IPS-18c (cell line): ENCODE measurements around the gene WIZ.
"Not testable (repeated sequence)": the region's sequence is repeated elsewhere in the genome, so short reads cannot be mapped to it uniquely, and the experiment has no call there.

Experiments used
- H3K4me3 ChIP-seq: 2 replicates; pipeline ENCODE4 v1.7.0; 2013; ENCODE audit warnings: low read depth, mild to moderate bottlenecking, low read length, moderate library complexity; ENCODE audit not compliant: insufficient read depth
- H3K9me3 ChIP-seq: one replicate; pipeline ENCODE4 v1.6.1; 2013; ENCODE audit warnings: mild to moderate bottlenecking, low read length, moderate library complexity; ENCODE audit not compliant: control insufficient read depth, insufficient read depth

WIZ gene

DNA sequence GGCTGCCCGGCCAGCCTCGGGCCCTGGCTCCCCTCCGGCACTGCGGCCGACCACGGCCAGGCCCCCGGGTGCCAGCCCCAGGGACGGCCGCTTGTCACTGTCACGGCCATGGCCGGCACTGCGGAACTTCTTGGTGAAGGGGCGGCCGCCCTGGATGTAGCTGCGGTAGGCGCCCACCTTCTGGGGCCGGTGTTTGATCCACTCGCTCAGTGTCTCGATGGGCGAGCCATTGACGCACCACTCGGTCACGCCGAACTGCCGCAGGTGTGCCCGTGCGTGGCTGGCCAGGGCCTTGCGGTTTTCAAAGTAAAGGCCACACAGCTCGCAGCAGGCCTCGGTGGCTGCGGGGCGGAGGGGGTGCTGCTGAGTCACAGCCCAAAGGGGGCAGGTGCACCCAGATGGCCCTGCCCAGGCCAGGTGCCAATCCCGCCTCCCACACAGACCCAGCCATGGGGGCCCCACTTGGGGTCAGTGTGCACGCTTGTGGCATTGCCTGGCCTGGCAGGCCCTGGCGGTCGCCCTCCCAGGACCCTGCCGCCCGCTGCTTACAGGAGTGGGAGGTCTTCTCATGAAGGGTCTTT, 25.0 kb downstream of the WIZ start:
- Histone ChIP-seq H3K4me3 (no peak overlapping the region), H3K9me3 (peaks cover 5% of the 10 kb centered on the region)

DNA sequence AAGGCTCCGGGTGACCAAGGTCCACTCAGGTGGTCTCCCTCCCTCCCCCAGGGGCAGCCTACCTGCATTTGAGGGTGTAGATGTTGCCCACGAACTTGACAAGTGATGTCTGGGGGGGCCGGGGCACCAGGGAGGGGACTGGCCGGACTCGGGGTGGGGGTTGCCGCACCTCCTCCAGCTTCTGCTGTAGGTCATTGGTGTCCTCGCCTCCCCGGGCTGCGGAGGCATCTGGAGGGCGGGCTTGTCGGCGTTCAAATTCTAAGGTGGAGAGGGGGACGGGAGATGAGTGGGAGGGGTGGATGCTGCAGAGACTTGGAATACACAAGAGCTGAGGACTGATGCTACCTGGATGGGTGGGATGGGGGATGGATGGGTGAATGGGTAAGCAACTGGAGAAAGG, 25.6 kb downstream of the WIZ start:
- Histone ChIP-seq H3K4me3 (no peak overlapping the region), H3K9me3 (peaks cover 5% of the 10 kb centered on the region)

DNA sequence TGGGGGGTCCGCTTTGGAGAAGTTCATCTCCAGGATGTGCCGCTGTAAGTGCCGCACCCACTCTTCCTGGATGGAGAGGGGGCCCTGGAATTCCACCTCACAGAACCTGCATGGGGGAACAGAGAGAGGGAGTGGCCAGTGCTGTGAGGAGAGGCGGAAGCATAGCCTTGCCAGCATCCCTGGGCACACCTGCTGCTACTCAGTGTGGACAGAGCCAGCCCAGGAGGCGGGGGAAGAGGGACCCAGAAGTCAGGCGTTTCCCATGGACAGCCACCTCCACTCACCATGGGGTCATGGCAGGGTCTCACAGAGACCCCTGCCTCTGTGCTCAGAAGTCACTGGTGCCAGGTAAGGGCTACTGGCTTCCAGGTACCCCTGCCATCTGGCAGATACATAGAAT, 26.6 kb downstream of the WIZ start:
- Histone ChIP-seq H3K9me3 (peaks cover 7% of the 10 kb centered on the region), H3K4me3 (no peak overlapping the region)

DNA sequence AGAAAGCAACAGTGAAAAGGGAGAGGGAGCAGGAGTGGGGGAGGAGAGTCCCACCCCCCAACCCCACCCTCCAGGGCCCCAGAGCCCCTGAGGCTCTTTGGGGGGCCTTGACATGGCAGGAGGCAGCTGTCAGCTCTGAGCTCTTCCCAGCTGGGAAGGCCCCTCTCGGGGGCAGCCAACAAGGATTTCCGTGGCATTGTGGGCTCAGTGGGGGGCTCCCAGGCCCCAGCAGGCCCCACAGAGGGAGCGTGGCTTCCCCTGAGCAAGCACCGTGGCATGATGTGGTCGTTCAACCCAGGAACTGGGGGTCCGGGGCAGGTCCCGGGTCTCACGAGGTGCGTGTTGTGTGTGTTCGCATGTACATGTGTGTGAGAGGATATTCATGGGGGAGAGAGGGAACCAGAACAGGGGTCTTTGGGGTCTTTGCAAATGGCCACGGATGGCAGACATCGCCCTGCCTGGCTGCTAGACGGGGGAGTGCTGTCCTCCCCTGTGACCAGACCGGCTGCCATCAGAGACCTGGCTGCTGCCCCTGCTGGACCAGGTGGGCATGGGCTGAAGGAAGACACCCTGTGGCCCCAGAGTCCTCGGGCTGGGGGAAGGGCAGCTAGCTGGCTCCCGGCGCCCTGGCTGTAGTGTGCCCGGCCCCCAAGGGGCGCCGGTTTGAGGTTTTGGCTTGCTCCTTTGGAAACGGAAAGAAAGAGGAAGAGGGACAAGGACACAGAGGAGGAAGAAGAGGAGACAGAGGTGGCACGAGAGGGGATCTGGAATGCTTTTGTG, 27.3 kb downstream of the WIZ start:
- H3K9me3 ChIP-seq = peaks cover 7% of the 10 kb centered on the region
- H3K4me3 ChIP-seq = no peak overlapping the region

DNA sequence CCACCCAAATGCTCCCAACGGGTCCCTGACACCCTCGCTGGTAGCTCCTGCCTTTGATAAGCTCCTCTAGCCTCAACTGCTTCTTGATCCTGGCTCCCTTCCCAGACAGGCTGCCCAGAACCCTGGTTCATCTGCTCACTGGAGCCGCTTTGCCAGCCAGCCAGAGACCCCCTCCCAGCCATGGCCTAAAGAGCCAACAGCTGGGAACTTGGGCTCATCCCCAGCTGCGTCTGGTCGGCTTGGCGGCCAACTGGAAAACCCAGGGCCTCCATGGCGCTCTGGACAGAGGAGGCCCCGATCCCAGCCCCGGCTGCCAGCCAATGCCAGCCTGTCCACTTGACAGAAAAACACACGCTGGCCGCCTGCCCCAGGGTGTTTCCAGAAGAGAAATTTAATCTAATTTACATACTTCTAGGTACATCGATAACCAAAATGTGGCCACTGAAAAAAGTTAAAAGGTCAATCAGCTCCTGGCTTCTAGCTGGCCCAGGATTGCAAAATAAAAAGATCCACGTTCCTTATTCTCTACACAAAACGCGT, 28.0 kb downstream of the WIZ start:
- H3K9me3 ChIP-seq = peaks cover 7% of the 10 kb centered on the region
- no peak overlapping the region for H3K4me3 ChIP-seq

- Histone ChIP-seq H3K4me3 (no peak overlapping the region), H3K9me3 (peaks cover 7% of the 10 kb centered on the region)
Observed at GRCh38 chr19:15421136-15421695, 28.5 kb downstream of the WIZ start.

- peaks cover 7% of the 10 kb centered on the region for H3K9me3 ChIP-seq
- no peak overlapping the region; the same call in 1 of the 2 replicates for H3K4me3 ChIP-seq
Observed at GRCh38 chr19:15419413-15420025, 30.2 kb downstream of the WIZ start.

- Histone ChIP-seq H3K4me3 (peak within 1 kb of the TSS; percentile 99), H3K9me3 (peaks cover 7% of the 10 kb centered on the region)
Observed at GRCh38 chr19:15418579-15419412, 31.0 kb downstream of the WIZ start, which contains the start of gene AKAP8L. TSS of gene AKAP8L (minus strand) at chr19:15418988. CDS start at chr19:15418923, 65 bp downstream.

DNA sequence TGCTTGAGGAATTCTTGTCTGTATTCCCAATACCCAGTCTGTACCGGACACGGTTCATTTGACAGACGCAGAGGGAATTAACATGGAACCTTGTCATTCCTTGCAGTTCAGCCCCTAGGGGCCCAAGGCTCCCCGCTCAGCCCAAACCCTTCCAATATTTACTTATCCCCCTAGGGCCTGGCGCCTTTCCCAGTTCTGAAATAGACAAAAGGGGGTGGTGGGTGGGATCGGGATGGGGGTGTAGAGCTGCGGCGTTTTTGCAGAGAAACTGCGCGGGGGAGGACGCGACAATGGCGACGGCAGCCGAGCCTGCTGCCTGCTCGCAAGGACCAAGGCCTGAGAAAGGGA, 31.6 kb downstream of the WIZ start:
- Histone ChIP-seq H3K4me3 (peak overlapping the region; percentile 99), H3K9me3 (peaks cover 5% of the 10 kb centered on the region)

- Histone ChIP-seq H3K4me3 (peak overlapping the region; percentile 99), H3K9me3 (peaks cover 2% of the 10 kb centered on the region)
Observed at GRCh38 chr19:15417699-15418098, 32.1 kb downstream of the WIZ start.

GRCh38 chr19:15412832-15413231, 36.9 kb downstream of the WIZ start:
- Histone ChIP-seq H3K4me3 (no peak overlapping the region), H3K9me3 (no peaks in the 10 kb centered on the region)

DNA sequence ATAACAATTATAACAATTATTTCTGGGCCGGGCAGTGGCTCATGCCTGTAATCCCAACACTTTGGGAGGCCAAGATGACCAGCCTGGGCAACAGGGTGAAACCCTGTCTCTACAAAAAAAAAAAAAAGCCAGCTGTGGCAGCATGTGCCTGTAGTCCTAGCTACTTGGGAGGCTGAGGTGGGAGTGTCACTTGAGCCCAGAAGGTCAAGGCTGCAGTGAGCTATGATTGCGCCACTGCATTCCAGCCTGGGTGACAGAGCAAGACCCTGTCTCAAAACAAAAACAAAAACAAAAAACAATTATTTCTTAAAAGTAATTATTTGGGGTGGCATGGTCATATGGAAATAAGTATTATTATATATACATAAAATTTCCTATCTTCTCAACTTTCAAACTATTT, 38.4 kb downstream of the WIZ start:
- H3K9me3 ChIP-seq, H3K4me3 ChIP-seq: not testable (repeated sequence)

GRCh38 chr19:15404780-15405211, 45.0 kb downstream of the WIZ start:
- Histone ChIP-seq H3K9me3 (no peaks in the 10 kb centered on the region), H3K4me3 (no peak overlapping the region)

DNA sequence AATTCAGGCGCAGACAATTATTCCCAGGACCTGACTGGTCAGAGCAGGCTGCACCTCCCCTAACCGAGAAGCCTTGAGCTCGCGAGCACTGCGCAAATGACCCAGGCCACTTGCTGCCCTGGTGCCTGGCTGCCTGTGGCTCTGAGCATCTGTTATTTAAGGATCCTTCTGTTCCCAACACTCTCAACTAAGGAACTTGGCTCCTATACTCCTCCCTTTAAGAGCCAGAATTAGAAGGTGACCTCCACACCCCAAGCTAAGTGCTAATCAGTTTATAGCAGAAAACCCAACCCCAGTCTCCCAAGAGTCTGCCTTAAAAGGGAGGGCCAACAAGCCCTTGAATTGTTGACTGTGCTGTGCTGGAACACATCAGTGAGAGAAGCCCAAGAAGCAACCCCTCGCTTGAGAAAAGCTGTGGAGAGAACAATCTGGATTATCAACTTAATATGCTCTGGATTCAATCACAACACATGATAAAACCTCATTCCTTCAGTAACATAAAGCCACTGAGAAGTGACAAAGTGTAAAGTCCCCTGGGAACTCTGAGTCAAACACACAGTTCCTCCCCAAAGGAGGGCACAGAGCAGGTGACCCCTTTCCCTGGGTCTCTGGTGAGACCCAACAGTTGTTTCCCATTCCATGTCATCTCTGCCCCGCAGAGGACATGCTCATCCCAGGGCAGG, 45.5 kb downstream of the WIZ start:
- Histone ChIP-seq H3K4me3 (no peak overlapping the region), H3K9me3 (no peaks in the 10 kb centered on the region)

GRCh38 chr19:15403151-15403531, 46.6 kb downstream of the WIZ start:
- Histone ChIP-seq H3K4me3 (no peak overlapping the region), H3K9me3 (no peaks in the 10 kb centered on the region)

GRCh38 chr19:15402411-15403150, 47.2 kb downstream of the WIZ start:
- H3K4me3 ChIP-seq = no peak overlapping the region

More at GRCh38 chr19:15402411-15403150, 47.2 kb downstream of the WIZ start:
- no peaks in the 10 kb centered on the region for H3K9me3 ChIP-seq
